MV-4-11 (cell line): ENCODE measurements around the gene SPECC1L.

Source experiments
- DNase-seq: peaks from one replicate; lab custom pipeline; 2025; lab: John Stamatoyannopoulos, UW

SPECC1L gene

GRCh38 chr22:24428751-24429410, 158.2 kb downstream of the SPECC1L start:
- no peak for DNase-seq

- no peak for DNase-seq
Measured at GRCh38 chr22:24429411-24430365, 159.1 kb downstream of the SPECC1L start.

- no peak for DNase-seq
Measured at GRCh38 chr22:24430431-24431308, 160.0 kb downstream of the SPECC1L start.

- no peak for DNase-seq
Measured at GRCh38 chr22:24431309-24432034, 160.8 kb downstream of the SPECC1L start.

GRCh38 chr22:24432059-24432853, 161.6 kb downstream of the SPECC1L start:
- no peak for DNase-seq

GRCh38 chr22:24433001-24433827, 162.6 kb downstream of the SPECC1L start:
- no peak for DNase-seq

- DNase-seq, result peak; percentile 86
Measured at GRCh38 chr22:24433828-24434470, 163.3 kb downstream of the SPECC1L start.

- peak; percentile 97 for DNase-seq
Measured at GRCh38 chr22:24434471-24435322, 164.1 kb downstream of the SPECC1L start.

- DNase-seq, result no peak
Measured at GRCh38 chr22:24435323-24435645, 164.7 kb downstream of the SPECC1L start.

- DNase-seq, result no peak
Measured at GRCh38 chr22:24435861-24436371, 165.3 kb downstream of the SPECC1L start.

GRCh38 chr22:24436553-24436952, 165.9 kb downstream of the SPECC1L start:
- no peak for DNase-seq

GRCh38 chr22:24437091-24437490, 166.5 kb downstream of the SPECC1L start:
- no peak for DNase-seq

GRCh38 chr22:24437741-24438328, 167.2 kb downstream of the SPECC1L start:
- DNase-seq, result no peak

- peak; percentile 28 for DNase-seq
Measured at GRCh38 chr22:24440270-24440717, 169.7 kb downstream of the SPECC1L start.

- no peak for DNase-seq
Measured at GRCh38 chr22:24440718-24441405, 170.2 kb downstream of the SPECC1L start.

- no peak for DNase-seq
Measured at GRCh38 chr22:24441406-24442351, 171.0 kb downstream of the SPECC1L start.
